GM12891 (cell line): ENCODE measurements around the gene ATG7.

ENCODE experiments used
- PAX5 ChIP-seq: IDR thresholded peaks from 2 replicates; pipeline ENCODE4 v1.6.1; 2011; ENCODE audit warnings: low read length, moderate library complexity, mild to moderate bottlenecking; ENCODE audit not compliant: insufficient read depth, severe bottlenecking
- POLR2A ChIP-seq: IDR thresholded peaks from 2 replicates; pipeline ENCODE4 v1.6.1; 2011; ENCODE audit warnings: low read depth, low read length, control low read depth
- POLR2AphosphoS5 ChIP-seq: IDR thresholded peaks from 2 replicates; pipeline ENCODE4 v1.6.1; 2011; ENCODE audit warnings: low read depth, low read length, control low read depth
- TAF1 ChIP-seq: IDR thresholded peaks from 2 replicates; pipeline ENCODE4 v1.6.1; 2011; ENCODE audit warnings: low read depth, low read length, control low read depth

GRCh38 chr3:11539218-11539617, 267.0 kb downstream of the ATG7 start:
- TF ChIP-seq POLR2A (no peak), TAF1 (no peak), POLR2AphosphoS5 (no peak), PAX5 (no peak)
